ENCODE measurements around the gene EVPL.

The EVPL gene

GRCh38 chr17:75959051-75959838 lies 67.9 kb downstream of the EVPL start:
- DNase-seq (ENCODE audit: low spot score), result no peak

All from ecto neural progenitor cell (in vitro differentiated cells).